H9 (cell line): ENCODE data around the gene PRDX3. TPM values are rescaled to one million over a fixed set of nuclear protein-coding genes. Genes with fewer than 3 reads are reported as not detected.

Source experiments
- DNase-seq: peaks from one replicate; pipeline ENCODE4 v3.0.0-alpha.2; 2017
- H2AFZ ChIP-seq: one replicate; pipeline ENCODE4 v1.6.1; 2013; ENCODE audit warnings: mild to moderate bottlenecking, low read length, control low read depth, moderate library complexity
- H2AK5ac ChIP-seq: 2 replicates; pipeline ENCODE4 v1.6.1; 2013; ENCODE audit warnings: low read length, control low read depth, mixed read lengths; ENCODE audit not compliant: insufficient read length
- H2BK120ac ChIP-seq: one replicate; pipeline ENCODE4 v1.6.1; 2013; ENCODE audit warnings: low read depth, mild to moderate bottlenecking, low read length, control low read depth, inconsistent platforms; ENCODE audit not compliant: poor library complexity, severe bottlenecking
- H2BK12ac ChIP-seq: 2 replicates; pipeline ENCODE4 v1.6.1; 2013; ENCODE audit warnings: low read length, control low read depth, mixed read lengths, low read depth; ENCODE audit not compliant: insufficient read length
- H2BK15ac ChIP-seq: 2 replicates; pipeline ENCODE4 v1.6.1; 2013; ENCODE audit warnings: low read depth, low read length, control low read depth
- H2BK20ac ChIP-seq: one replicate; pipeline ENCODE4 v1.6.1; 2013; ENCODE audit warnings: low read depth, mild to moderate bottlenecking, low read length, control low read depth, inconsistent platforms; ENCODE audit not compliant: poor library complexity, severe bottlenecking
- H2BK5ac ChIP-seq: 2 replicates; pipeline ENCODE4 v1.6.1; 2013; ENCODE audit warnings: low read length, control low read depth, mixed read lengths; ENCODE audit not compliant: insufficient read length
- H3K14ac ChIP-seq: 2 replicates; pipeline ENCODE4 v1.6.1; 2013; ENCODE audit warnings: low read length, control low read depth; ENCODE audit not compliant: insufficient read depth
- H3K18ac ChIP-seq: 2 replicates; pipeline ENCODE4 v1.6.1; 2013; ENCODE audit warnings: low read depth, mild to moderate bottlenecking, mixed read lengths, low read length, control low read depth; ENCODE audit not compliant: insufficient read length
- H3K23ac ChIP-seq: 2 replicates; pipeline ENCODE4 v1.6.1; 2013; ENCODE audit warnings: low read length, control low read depth, mixed read lengths, low read depth; ENCODE audit not compliant: insufficient read length
- H3K23me2 ChIP-seq: 2 replicates; pipeline ENCODE4 v1.6.1; 2013; ENCODE audit warnings: low read depth, mild to moderate bottlenecking, mixed read lengths, low read length, control low read depth; ENCODE audit not compliant: insufficient read length, poor library complexity, severe bottlenecking
- H3K27ac ChIP-seq: 2 replicates; pipeline ENCODE4 v1.5.1; 2013; ENCODE audit warnings: low read length, control low read depth, mixed read lengths, low read depth; ENCODE audit not compliant: insufficient read length
- H3K27me3 ChIP-seq: 2 replicates; pipeline ENCODE4 v1.6.1; 2013; ENCODE audit warnings: low read length, control low read depth, inconsistent platforms; ENCODE audit not compliant: insufficient read depth
- H3K4ac ChIP-seq: 2 replicates; pipeline ENCODE4 v1.6.1; 2013; ENCODE audit warnings: low read depth, mild to moderate bottlenecking, control low read depth, inconsistent platforms, low read length, moderate library complexity
- H3K4me1 ChIP-seq: 2 replicates; pipeline ENCODE4 v1.6.1; 2013; ENCODE audit warnings: low read length, control low read depth, inconsistent platforms; ENCODE audit not compliant: insufficient read depth
- H3K4me2 ChIP-seq: 2 replicates; pipeline ENCODE4 v1.6.1; 2013; ENCODE audit warnings: low read length, control low read depth, mixed read lengths; ENCODE audit not compliant: insufficient read length, insufficient read depth
- H3K56ac ChIP-seq: 2 replicates; pipeline ENCODE4 v1.6.1; 2013; ENCODE audit warnings: low read depth, mild to moderate bottlenecking, mixed read lengths, low read length, control low read depth; ENCODE audit not compliant: insufficient read length
- H3K79me1 ChIP-seq: 2 replicates; pipeline ENCODE4 v1.6.1; 2013; ENCODE audit warnings: low read depth, mild to moderate bottlenecking, moderate library complexity, low read length, control low read depth, inconsistent platforms; ENCODE audit not compliant: insufficient read depth, poor library complexity, severe bottlenecking
- H3K79me2 ChIP-seq: 2 replicates; pipeline ENCODE4 v1.6.1; 2013; ENCODE audit warnings: low read length, control low read depth, inconsistent platforms; ENCODE audit not compliant: insufficient read depth
- H3K9ac ChIP-seq: 2 replicates; pipeline ENCODE4 v1.6.1; 2013; ENCODE audit warnings: low read length, control low read depth, mixed read lengths; ENCODE audit not compliant: insufficient read length; ENCODE audit errors: extremely low read depth
- H3K9me3 ChIP-seq: one replicate; pipeline ENCODE4 v1.6.1; 2013; ENCODE audit warnings: low read depth, low read length, inconsistent platforms; ENCODE audit not compliant: control insufficient read depth
- H3T11ph ChIP-seq: one replicate; pipeline ENCODE4 v1.6.1; 2013; ENCODE audit warnings: mild to moderate bottlenecking, low read length, control low read depth, inconsistent platforms
- H4K20me1 ChIP-seq: one replicate; pipeline ENCODE4 v1.6.1; 2013; ENCODE audit not compliant: control insufficient read depth, insufficient read length, insufficient read depth
- H4K5ac ChIP-seq: 2 replicates; pipeline ENCODE4 v1.6.1; 2013; ENCODE audit warnings: low read depth, mild to moderate bottlenecking, mixed read lengths, low read length, control low read depth; ENCODE audit not compliant: insufficient read length
- H4K8ac ChIP-seq: replicated peaks from 2 replicates; pipeline ENCODE4 v1.6.1; 2013; ENCODE audit warnings: low read length, control low read depth, mixed read lengths, low read depth; ENCODE audit not compliant: insufficient read length
- H4K91ac ChIP-seq: 2 replicates; pipeline ENCODE4 v1.6.1; 2013; ENCODE audit warnings: low read depth, mild to moderate bottlenecking, moderate library complexity, mixed read lengths, low read length, control low read depth; ENCODE audit not compliant: insufficient read length
- H3K27ac Mint-ChIP-seq, 3 experiments: 2 replicates in 2 of 3; 3 replicates in 1 of 3; pipeline ENCODE4 v1.8.0; 2020 to 2021; ENCODE audit warnings: mixed read lengths in 3 of 3, mild to moderate bottlenecking in 1 of 3, moderate library complexity in 1 of 3
- H3K27me3 Mint-ChIP-seq: 2 replicates; pipeline ENCODE4 v1.8.0; 2021; ENCODE audit warnings: low read depth, mild to moderate bottlenecking, moderate library complexity, mixed read lengths
- H3K36me3 Mint-ChIP-seq, 3 experiments: 2 replicates in 2 of 3; 3 replicates in 1 of 3; pipeline ENCODE4 v1.8.0; 2020 to 2021; ENCODE audit warnings: low read depth in 3 of 3, mixed read lengths in 3 of 3; ENCODE audit not compliant: insufficient read depth in 1 of 3
- H3K4me1 Mint-ChIP-seq, 2 experiments: 2 replicates each; pipeline ENCODE4 v1.8.0; 2020; ENCODE audit warnings: mixed read lengths in 2 of 2
- H3K4me3 Mint-ChIP-seq, 2 experiments: 2 replicates in 1 of 2; 3 replicates in 1 of 2; pipeline ENCODE4 v1.8.0; 2020 to 2021; ENCODE audit warnings: mild to moderate bottlenecking in 2 of 2, mixed read lengths in 2 of 2, moderate library complexity in 1 of 2
- H3K9me3 Mint-ChIP-seq, 2 experiments: 2 replicates in 1 of 2; 3 replicates in 1 of 2; pipeline ENCODE4 v1.8.0; 2020; ENCODE audit warnings: mild to moderate bottlenecking in 2 of 2, mixed read lengths in 2 of 2, moderate library complexity in 1 of 2
- WGBS: extraction: QIAGEN DNeasy Blood & Tissue Kit; methylation state at CpG from one replicate; pipeline ENCODE4 v1.1.7; 2013; ENCODE audit warnings: missing lambda C conversion rate, low lambda C conversion rate, mixed read lengths; ENCODE audit not compliant: insufficient read length; ENCODE audit errors: extremely low coverage; 5-methylcytosine and 5-hydroxymethylcytosine counted together
- total RNA-seq: library from RNA; stranded (reverse); gene quantifications from 2 replicates; pipeline ENCODE4 v1.2.1, GENCODE V29; 2021
- TF ChIP-seq, protein P1 (sequence below): fragments of 200-600 bp; sonication (generic); conservative IDR thresholded peaks from 3 replicates; pipeline ENCODE4 v1.8.0; 2021; ENCODE audit warnings: antibody characterized with exemption, mild to moderate bottlenecking

Gene PRDX3
- total RNA-seq, 1 experiment from 2014 or later: 181 TPM

- Histone ChIP-seq H3K4ac (no peak overlapping the region), H3K4me2 (no peak overlapping the region), H4K8ac (no peak overlapping the region), H2BK20ac (no peak overlapping the region), H2BK5ac (no peak overlapping the region), H3K9me3 (no peaks in the 10 kb centered on the region), H3K18ac (no peak overlapping the region), H3K23ac (no peak overlapping the region), H3T11ph (no peak overlapping the region), H3K14ac (no peak overlapping the region), H3K56ac (no peak overlapping the region), H2BK120ac (no peak overlapping the region), H4K91ac (no peak overlapping the region), H3K79me1 (no peaks in the 10 kb centered on the region), H3K23me2 (no peaks in the 10 kb centered on the region), H3K27me3 (no peaks in the 10 kb centered on the region), H2BK15ac (no peak overlapping the region; the same call in 1 of the 2 replicates), H2AFZ (no peak overlapping the region), H4K20me1 (no peaks in the 10 kb centered on the region), H3K9ac (no peak overlapping the region), H3K27ac (no peak overlapping the region), H3K4me1 (no peaks in the 10 kb centered on the region), H2AK5ac (no peak overlapping the region), H3K79me2 (no peaks in the 10 kb centered on the region), H4K5ac (no peak overlapping the region), H2BK12ac (no peak overlapping the region)
- Mint-ChIP-seq H3K27ac (no peak overlapping the region), H3K4me3 (no peak overlapping the region), H3K36me3 (peaks cover 31 to 66% (median 60%) of the 10 kb centered on the region in 3 experiments), H3K9me3 (no peaks in the 10 kb centered on the region), H3K4me1 (no peaks in the 10 kb centered on the region), H3K27me3 (no peaks in the 10 kb centered on the region)
- TF ChIP-seq, protein P1, sequence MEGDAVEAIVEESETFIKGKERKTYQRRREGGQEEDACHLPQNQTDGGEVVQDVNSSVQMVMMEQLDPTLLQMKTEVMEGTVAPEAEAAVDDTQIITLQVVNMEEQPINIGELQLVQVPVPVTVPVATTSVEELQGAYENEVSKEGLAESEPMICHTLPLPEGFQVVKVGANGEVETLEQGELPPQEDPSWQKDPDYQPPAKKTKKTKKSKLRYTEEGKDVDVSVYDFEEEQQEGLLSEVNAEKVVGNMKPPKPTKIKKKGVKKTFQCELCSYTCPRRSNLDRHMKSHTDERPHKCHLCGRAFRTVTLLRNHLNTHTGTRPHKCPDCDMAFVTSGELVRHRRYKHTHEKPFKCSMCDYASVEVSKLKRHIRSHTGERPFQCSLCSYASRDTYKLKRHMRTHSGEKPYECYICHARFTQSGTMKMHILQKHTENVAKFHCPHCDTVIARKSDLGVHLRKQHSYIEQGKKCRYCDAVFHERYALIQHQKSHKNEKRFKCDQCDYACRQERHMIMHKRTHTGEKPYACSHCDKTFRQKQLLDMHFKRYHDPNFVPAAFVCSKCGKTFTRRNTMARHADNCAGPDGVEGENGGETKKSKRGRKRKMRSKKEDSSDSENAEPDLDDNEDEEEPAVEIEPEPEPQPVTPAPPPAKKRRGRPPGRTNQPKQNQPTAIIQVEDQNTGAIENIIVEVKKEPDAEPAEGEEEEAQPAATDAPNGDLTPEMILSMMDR: no peak
- DNase-seq: no peak
- WGBS: no CpG with 5 or more reads among the region's 14 CpGs
Measured at GRCh38 chr10:119132521-119133345, 45.9 kb downstream of the PRDX3 start.
